ENCODE measurements around the gene DPYSL5.
"Not testable (repeated sequence)": the region's sequence is repeated elsewhere in the genome, so short reads cannot be mapped to it uniquely, and the experiment has no call there.

Gene DPYSL5

GRCh38 chr2:26916128-26916692, 68.3 kb downstream of the DPYSL5 start:
- Histone ChIP-seq H3K4me3 (ENCODE audit: low read depth, low read length) (no peak overlapping the region), H3K27ac (peak overlapping the region; percentile 28), H3K9me3 (ENCODE audit: severe bottlenecking) (no peaks in the 10 kb centered on the region), H3K27me3 (ENCODE audit: insufficient read depth, low read depth, severe bottlenecking) (no peaks in the 10 kb centered on the region), H3K36me3 (peaks cover 48% of the 10 kb centered on the region)
- DNase-seq: no peak
- TF ChIP-seq CTCF (IDR thresholded peaks at IDR 0.05; ENCODE audit: low read depth, low read length): no peak

GRCh38 chr2:26917135-26917836, 69.4 kb downstream of the DPYSL5 start:
- TF ChIP-seq CTCF (IDR thresholded peaks at IDR 0.05; ENCODE audit: low read depth, low read length): no peak
- Histone ChIP-seq H3K4me3 (ENCODE audit: low read depth, low read length) (no peak overlapping the region), H3K9me3 (ENCODE audit: severe bottlenecking) (no peaks in the 10 kb centered on the region), H3K27me3 (ENCODE audit: insufficient read depth, low read depth, severe bottlenecking) (no peaks in the 10 kb centered on the region), H3K36me3 (peaks cover 41% of the 10 kb centered on the region), H3K27ac (peak overlapping the region; percentile 44)
- DNase-seq: peak; percentile 54

- Histone ChIP-seq H3K36me3 (peaks cover 37% of the 10 kb centered on the region), H3K27me3 (ENCODE audit: insufficient read depth, low read depth, severe bottlenecking) (no peaks in the 10 kb centered on the region), H3K4me3 (ENCODE audit: low read depth, low read length) (no peak overlapping the region), H3K27ac (no peak overlapping the region), H3K9me3 (ENCODE audit: severe bottlenecking) (no peaks in the 10 kb centered on the region)
- DNase-seq: no peak
- TF ChIP-seq CTCF (IDR thresholded peaks at IDR 0.05; ENCODE audit: low read depth, low read length): no peak
These were observed 73.4 kb downstream of the DPYSL5 start for GRCh38 chr2:26921323-26921722.

- TF ChIP-seq CTCF (IDR thresholded peaks at IDR 0.05; ENCODE audit: low read depth, low read length): peak; percentile 97
- Histone ChIP-seq H3K27me3 (ENCODE audit: insufficient read depth, low read depth, severe bottlenecking) (no peaks in the 10 kb centered on the region), H3K9me3 (ENCODE audit: severe bottlenecking) (no peaks in the 10 kb centered on the region), H3K36me3 (peaks cover 43% of the 10 kb centered on the region), H3K4me3 (ENCODE audit: low read depth, low read length) (no peak overlapping the region), H3K27ac (no peak overlapping the region)
- DNase-seq: peak; percentile 88
These were observed 74.7 kb downstream of the DPYSL5 start for GRCh38 chr2:26922405-26923188.

- H3K27me3 ChIP-seq (ENCODE audit: insufficient read depth, low read depth, severe bottlenecking); H3K4me3 ChIP-seq (ENCODE audit: low read depth, low read length); H3K27ac ChIP-seq; H3K9me3 ChIP-seq (ENCODE audit: severe bottlenecking); DNase-seq: not testable (repeated sequence)
- peaks cover 48% of the 10 kb centered on the region for H3K36me3 ChIP-seq
These were observed 75.2 kb downstream of the DPYSL5 start for GRCh38 chr2:26923189-26923466.

GRCh38 chr2:26924731-26925099, 76.8 kb downstream of the DPYSL5 start:
- TF ChIP-seq CTCF (IDR thresholded peaks at IDR 0.05; ENCODE audit: low read depth, low read length): no peak

More at GRCh38 chr2:26924731-26925099, 76.8 kb downstream of the DPYSL5 start:
- Histone ChIP-seq H3K27ac (no peak overlapping the region), H3K27me3 (ENCODE audit: insufficient read depth, low read depth, severe bottlenecking) (no peaks in the 10 kb centered on the region), H3K4me3 (ENCODE audit: low read depth, low read length) (no peak overlapping the region), H3K36me3 (peaks cover 56% of the 10 kb centered on the region), H3K9me3 (ENCODE audit: severe bottlenecking) (no peaks in the 10 kb centered on the region)
- DNase-seq: no peak
